Uterus (tissue), 2 donors: ENCODE data around the gene SCAPER.

ENCODE experiments used
- CTCF ChIP-seq, 4 experiments: fragments of 200-600 bp in 2 of 4; fragments of 450-650 bp in 2 of 4; sonication (generic) in 2 of 4; IDR thresholded peaks; one replicate each; pipeline ENCODE4 v1.5.1; 2016 to 2019; ENCODE audit warnings: antibody characterized with exemption in 4 of 4, mild to moderate bottlenecking in 2 of 4, moderate library complexity in 1 of 4
- POLR2A ChIP-seq, 2 donors: fragments of 450-650 bp; IDR thresholded peaks; one replicate each; pipeline ENCODE4 v1.6.1; 2016; ENCODE audit warnings: antibody characterized with exemption in 2 of 2, mild to moderate bottlenecking in 1 of 2, moderate library complexity in 1 of 2

- no peak for TF ChIP-seq CTCF (IDR thresholded peaks at IDR 0.05)
- TF ChIP-seq POLR2A (IDR thresholded peaks at IDR 0.05): no peak
Observed at GRCh38 chr15:76815421-76815820, 89.7 kb downstream of the SCAPER start.
